Lung (tissue), 12 donors: Measurements from ENCODE around the gene BRCA2. TPM values are rescaled to one million over a fixed set of nuclear protein-coding genes. Genes with fewer than 3 reads are reported as not detected.

Source experiments
- ATAC-seq: fragments of 200-7000 bp; cut with Tn5 transposase; one replicate; pipeline ENCODE4 v1.9.1; 2020; ENCODE audit warnings: moderate number of reproducible peaks; ENCODE audit not compliant: insufficient read depth, low FRiP score
- DNase-seq, 3 donors: peaks; one replicate each; pipeline ENCODE4 v3.0.0-alpha.2; 2013 to 2017
- H3K27ac ChIP-seq, 2 donors: one replicate each; pipeline ENCODE4 v1.5.1; 2013; ENCODE audit warnings: mild to moderate bottlenecking in 2 of 2, moderate library complexity in 2 of 2, control low read depth in 1 of 2, inconsistent platforms in 1 of 2, low read depth in 1 of 2, low read length in 1 of 2
- H3K27me3 ChIP-seq, 3 donors: one replicate each; pipeline ENCODE4 v1.5.1; 2013; ENCODE audit warnings: low read length in 2 of 3; ENCODE audit not compliant: control insufficient read depth in 3 of 3, insufficient read depth in 3 of 3
- H3K36me3 ChIP-seq, 4 donors: one replicate each; pipeline ENCODE4 v1.5.1; 2013; ENCODE audit warnings: low read length in 4 of 4, mild to moderate bottlenecking in 1 of 4, moderate library complexity in 1 of 4; ENCODE audit not compliant: control insufficient read depth in 4 of 4, insufficient read depth in 4 of 4
- H3K4me1 ChIP-seq, 5 donors: one replicate each; pipeline ENCODE4 v1.5.1; 2013; ENCODE audit warnings: low read length in 5 of 5, mild to moderate bottlenecking in 2 of 5, moderate library complexity in 1 of 5; ENCODE audit not compliant: control insufficient read depth in 5 of 5, insufficient read depth in 5 of 5
- H3K4me3 ChIP-seq: one replicate; pipeline ENCODE4 v1.5.1; 2013; ENCODE audit warnings: mild to moderate bottlenecking, control low read depth, moderate library complexity
- H3K9ac ChIP-seq, 2 donors: one replicate each; pipeline ENCODE4 v1.5.1; 2013; ENCODE audit warnings: low read length in 2 of 2, control low read depth in 1 of 2; ENCODE audit not compliant: insufficient read depth in 1 of 2
- H3K9me3 ChIP-seq, 4 donors: one replicate each; pipeline ENCODE4 v1.5.1; 2013; ENCODE audit warnings: low read length in 3 of 4, mild to moderate bottlenecking in 1 of 4, moderate library complexity in 1 of 4; ENCODE audit not compliant: control insufficient read depth in 4 of 4, insufficient read depth in 3 of 4
- CTCF ChIP-seq: IDR thresholded peaks from 2 replicates; pipeline ENCODE4 v1.5.1; 2012; ENCODE audit warnings: mild to moderate bottlenecking; ENCODE audit errors: control extremely low read depth, extremely low read depth
- WGBS, 2 donors: extraction: QIAGEN DNeasy Blood & Tissue Kit; methylation state at CpG; one replicate each; pipeline ENCODE4 v1.1.7; 2013; 5-methylcytosine and 5-hydroxymethylcytosine counted together
- polyA plus RNA-seq, 2 donors: library from polyadenylated mRNA; stranded (reverse); fragments of 200-250 nt; gene quantifications; one replicate each; pipeline ENCODE4 v1.2.1, GENCODE V29; 2013
- total RNA-seq, 2 donors: library from RNA; depleted of rRNA in 1 of 2; stranded (reverse); fragments of >200 nt in 1 of 2; gene quantifications; one replicate each; pipeline ENCODE4 v1.2.1, GENCODE V29; 2014 to 2021
- donor health status: control.
- donor health status: control.
- donor health status: Bipolar disorder and iron deficiency.
- donor health status: healthy.
- donor health status: DM: yes; HTN: yes; CAD: no.

Gene BRCA2
- total and polyA plus RNA-seq, 4 donors = 0.85 to 12.8 (median 2.4) TPM

GRCh38 chr13:32284927-32285632 lies 30.2 kb upstream of the BRCA2 start:
- Histone ChIP-seq H3K27me3 (no peaks in the 10 kb centered on the region), H3K9ac (no peak overlapping the region), H3K36me3 (peaks cover 0 to 28% (median 4%) of the 10 kb centered on the region in 4 donors), H3K4me1 (peaks cover 0 to 21% (median 5%) of the 10 kb centered on the region in 5 donors), H3K9me3 (no peaks in the 10 kb centered on the region), H3K27ac (peak overlapping the region in 1 of 2 donors; percentile 70), H3K4me3 (no peak overlapping the region)
- ATAC-seq = no peak
- TF ChIP-seq CTCF = no peak
- peak; percentile 31 to 69 (median 44) for DNase-seq
- WGBS, 2 donors = 35 to 59% methylated on average over 6 of the region's 6 CpGs

GRCh38 chr13:32285633-32285965 lies 29.7 kb upstream of the BRCA2 start:
- TF ChIP-seq CTCF = no peak
- Histone ChIP-seq H3K9me3 (no peaks in the 10 kb centered on the region), H3K36me3 (peaks cover 0 to 25% (median 6%) of the 10 kb centered on the region in 4 donors), H3K4me3 (no peak overlapping the region), H3K27ac (peak overlapping the region in 1 of 2 donors; percentile 70), H3K9ac (no peak overlapping the region), H3K4me1 (peaks cover 0 to 21% (median 5%) of the 10 kb centered on the region in 5 donors), H3K27me3 (no peaks in the 10 kb centered on the region)
- 40 to 56% methylated on average over 4 of the region's 4 CpGs for WGBS, 2 donors
- DNase-seq = no peak
- no peak for ATAC-seq

GRCh38 chr13:32297206-32297605 lies 18.1 kb upstream of the BRCA2 start:
- H3K27ac ChIP-seq = no peak overlapping the region
- 30 to 69% methylated on average over 2 of the region's 2 CpGs for whole genome bisulfite sequencing, 2 donors
- peaks cover 0 to 10% (median 5%) of the 10 kb centered on the region in 4 donors for H3K36me3 ChIP-seq
- no peak for TF ChIP-seq CTCF
- no peak overlapping the region for H3K9ac ChIP-seq
- ATAC-seq (no peak), DNase-seq (no peak)
- no peaks in the 10 kb centered on the region for H3K4me1 ChIP-seq
- H3K4me3 ChIP-seq = no peak overlapping the region
- peaks cover 0 to 13% (median 10%) of the 10 kb centered on the region in 3 donors for H3K27me3 ChIP-seq
- H3K9me3 ChIP-seq = no peaks in the 10 kb centered on the region
